Right ventricle myocardium superior (tissue), 1 donor: ENCODE results near the gene YWHAG. TPM values are rescaled to one million over a fixed set of nuclear protein-coding genes. Genes with fewer than 3 reads are reported as not detected.
"Not testable (repeated sequence)": the region's sequence is repeated elsewhere in the genome, so short reads cannot be mapped to it uniquely, and the experiment has no call there.

Source experiments
- ATAC-seq: fragments of 200-7000 bp; cut with Tn5 transposase; one replicate; pipeline ENCODE4 v1.9.1; 2020; ENCODE audit warnings: mild to moderate bottlenecking; ENCODE audit not compliant: poor library complexity
- DNase-seq: peaks from one replicate; pipeline ENCODE4 v3.0.0-alpha.2; 2020
- intact Hi-C: fragments of 100-400 bp; cut with DNase I; formaldehyde crosslinking; loops from one replicate; pipeline ENCODE4 v1.11.2; 2022
- total RNA-seq: library from RNA; stranded (reverse); fragmentation: NEBNext Ultra II Directional; extraction: Animal tissue kit (Norgen Biotek cat#: 25700); gene quantifications from one replicate; pipeline ENCODE4 v1.2.1, GENCODE V29; 2021
- donor health status: DM: no; HTN: yes; CAD: no; lungs with severe emphysema.

The YWHAG gene
- total RNA-seq, 1 donor from 2014 or later: 219 TPM

DNA sequence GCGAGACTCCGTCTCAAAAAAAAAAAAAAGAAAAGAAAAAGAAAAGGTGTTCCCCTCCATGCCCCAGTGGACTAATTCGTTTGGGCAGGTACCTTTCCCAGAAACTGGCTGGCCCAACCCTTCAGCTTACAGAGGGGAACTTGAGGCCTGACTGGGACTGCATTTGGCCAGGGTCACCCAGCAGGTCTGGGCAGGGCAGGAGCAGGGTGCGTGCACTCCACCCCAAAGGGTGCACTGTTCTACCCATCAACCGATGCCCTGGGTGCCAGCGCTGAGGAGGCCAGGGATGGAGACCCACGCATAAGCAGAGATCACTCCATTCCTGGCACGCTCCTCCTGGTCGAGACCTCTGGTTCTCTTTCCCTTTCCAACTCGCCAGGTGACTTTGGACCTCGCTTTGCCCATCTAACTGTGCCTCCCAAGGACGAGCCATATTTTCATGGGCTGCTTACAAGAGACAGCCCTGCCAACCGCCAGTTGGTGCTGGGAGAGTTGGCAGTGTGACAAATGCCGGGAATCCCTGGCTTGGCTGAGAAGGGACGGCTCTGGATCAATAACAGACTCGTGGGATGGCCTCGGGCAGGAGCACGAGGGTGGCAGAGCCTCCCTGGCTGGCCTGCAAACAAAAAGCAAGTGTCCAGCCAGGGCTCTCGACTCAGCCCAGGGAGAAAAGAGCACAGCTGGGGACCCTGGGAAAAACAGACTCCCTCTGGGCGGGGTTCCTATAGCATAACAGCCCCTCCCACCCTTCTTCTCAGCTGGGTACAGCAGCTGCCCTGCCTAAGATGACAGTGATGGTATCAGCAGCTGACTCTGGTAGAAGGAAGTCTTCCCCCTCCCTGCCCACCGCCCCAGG is 48.5 kb downstream of the YWHAG start:
- no peak for ATAC-seq
- DNase-seq: peak; percentile 30
- intact Hi-C loops: no loop called here

DNA sequence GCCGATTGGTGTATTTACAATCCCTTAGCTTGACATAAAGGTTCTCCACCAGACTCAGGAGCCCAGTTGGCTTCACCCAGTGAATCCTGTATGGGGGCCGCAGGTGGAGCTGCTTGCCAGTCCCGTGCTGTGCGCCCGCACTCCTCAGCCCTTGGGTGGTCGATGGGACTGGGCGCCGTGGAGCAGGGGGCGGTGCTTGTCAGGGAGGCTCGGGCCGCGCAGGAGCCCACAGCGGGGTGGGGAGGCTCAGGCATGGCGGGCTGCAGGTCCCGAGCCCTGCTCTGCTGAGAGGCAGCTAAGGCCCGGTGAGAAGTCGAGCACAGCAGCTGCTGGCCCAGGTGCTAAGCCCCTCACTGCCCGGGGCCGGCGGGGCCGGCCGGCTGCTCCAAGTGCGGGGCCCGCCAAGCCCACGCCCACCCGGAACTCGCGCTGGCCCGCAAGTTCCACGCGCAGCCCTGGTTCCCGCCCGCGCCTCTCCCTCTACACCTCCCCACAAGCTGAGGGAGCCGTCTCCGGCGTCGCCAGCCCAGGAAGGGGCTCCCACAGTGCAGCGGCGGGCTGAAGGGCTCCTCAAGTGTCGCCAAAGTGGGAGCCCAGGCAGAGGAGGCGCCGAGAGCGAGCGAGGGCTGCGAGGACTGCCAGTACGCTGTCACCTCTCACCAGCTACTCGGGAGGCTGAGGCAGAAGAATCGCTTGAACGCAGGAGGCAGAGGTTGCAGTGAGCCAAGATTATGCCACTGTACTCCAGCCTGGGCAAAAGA is 49.3 kb downstream of the YWHAG start:
- peak; percentile 39 for DNase-seq
- ATAC-seq, intact Hi-C loops: not testable (repeated sequence)

DNA sequence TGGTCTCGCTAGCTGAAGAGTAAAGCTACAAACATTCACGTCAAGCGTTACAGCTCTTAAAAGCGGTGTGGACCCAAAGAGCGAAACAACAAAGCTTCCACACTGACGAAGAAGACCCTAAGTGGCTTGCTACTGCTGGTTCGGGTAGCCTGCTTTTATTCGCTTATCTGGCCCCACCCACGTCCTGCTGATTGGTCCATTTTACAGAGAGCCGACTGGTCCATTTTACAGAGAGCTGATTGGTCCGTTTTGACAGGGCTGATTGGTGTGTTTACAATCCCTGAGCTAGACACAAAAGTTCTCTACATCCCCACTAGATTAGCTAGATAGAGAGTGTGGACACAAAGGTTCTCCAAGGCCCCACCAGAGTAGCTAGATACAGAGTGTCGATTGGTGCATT is 49.9 kb downstream of the YWHAG start:
- ATAC-seq, intact Hi-C loops: not testable (repeated sequence)
- DNase-seq: peak; percentile 9

DNA sequence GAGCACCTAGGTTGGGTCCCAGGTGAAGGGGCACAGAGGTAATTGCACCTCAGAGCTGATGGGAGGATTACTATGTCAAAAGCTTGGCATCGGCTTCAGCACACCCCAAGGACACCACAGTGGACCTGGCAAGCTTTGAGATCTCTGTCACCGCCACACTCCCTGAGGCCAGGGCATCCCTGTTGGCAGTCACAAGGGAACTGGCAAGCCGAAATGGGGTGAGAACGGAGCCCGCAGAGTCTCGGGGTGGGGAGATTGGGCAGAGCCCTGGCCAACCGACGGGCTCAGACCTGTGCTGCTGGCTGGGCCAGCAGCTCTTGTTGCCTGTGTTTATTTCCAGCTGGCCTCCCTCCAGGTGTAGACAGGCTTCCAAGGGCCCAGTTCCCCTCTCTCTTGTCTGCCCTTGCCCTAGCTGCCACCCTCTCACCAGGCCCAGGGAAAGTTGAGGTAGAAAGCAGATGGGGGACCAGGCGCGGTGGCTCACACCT is 53.9 kb downstream of the YWHAG start:
- DNase-seq (peak; percentile 87), ATAC-seq (peak; percentile 62)
- intact Hi-C loops: no loop called here

DNA sequence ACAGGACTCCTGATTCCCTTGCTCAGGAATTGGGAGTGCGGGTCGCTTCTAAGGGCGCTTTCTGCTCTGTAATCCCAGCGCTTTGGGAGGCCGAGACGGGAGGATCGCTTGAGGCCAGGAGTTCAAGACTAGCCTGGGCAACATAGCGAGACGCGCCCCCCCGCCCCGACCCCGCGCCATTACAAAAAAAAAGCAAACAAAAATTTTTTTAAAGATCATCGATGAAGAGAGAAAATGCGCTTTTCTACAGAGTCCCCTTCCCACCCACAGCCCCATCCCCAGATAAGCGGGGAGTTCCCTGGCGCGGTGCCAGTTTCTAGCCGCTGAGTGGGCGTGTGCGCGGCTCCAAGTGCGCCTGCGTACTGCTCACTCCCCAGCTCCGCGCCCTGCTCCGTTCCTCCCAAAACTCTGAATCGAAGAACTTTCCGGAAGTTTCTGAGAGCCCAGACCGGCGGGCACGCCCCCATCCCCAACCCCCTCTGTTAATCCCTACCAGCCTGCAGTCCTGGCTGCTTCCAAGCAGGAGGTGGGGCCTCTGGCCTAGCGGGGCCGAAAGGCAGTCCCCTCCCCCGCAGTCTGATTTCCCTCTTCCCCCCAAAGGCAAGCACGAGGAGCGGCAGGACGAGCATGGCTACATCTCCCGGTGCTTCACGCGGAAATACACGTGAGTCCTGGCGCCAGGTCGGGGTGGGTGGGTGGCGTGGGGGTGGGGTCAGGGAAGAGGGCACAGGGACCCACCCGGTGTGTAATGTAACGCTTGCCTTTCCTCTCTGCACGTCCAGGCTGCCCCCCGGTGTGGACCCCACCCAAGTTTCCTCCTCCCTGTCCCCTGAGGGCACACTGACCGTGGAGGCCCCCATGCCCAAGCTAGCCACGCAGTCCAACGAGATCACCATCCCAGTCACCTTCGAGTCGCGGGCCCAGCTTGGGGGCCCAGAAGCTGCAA is 55.3 kb downstream of the YWHAG start:
- DNase-seq: peak; percentile 92
- peak; percentile 69 for ATAC-seq
- intact Hi-C loops: no loop called here

DNA sequence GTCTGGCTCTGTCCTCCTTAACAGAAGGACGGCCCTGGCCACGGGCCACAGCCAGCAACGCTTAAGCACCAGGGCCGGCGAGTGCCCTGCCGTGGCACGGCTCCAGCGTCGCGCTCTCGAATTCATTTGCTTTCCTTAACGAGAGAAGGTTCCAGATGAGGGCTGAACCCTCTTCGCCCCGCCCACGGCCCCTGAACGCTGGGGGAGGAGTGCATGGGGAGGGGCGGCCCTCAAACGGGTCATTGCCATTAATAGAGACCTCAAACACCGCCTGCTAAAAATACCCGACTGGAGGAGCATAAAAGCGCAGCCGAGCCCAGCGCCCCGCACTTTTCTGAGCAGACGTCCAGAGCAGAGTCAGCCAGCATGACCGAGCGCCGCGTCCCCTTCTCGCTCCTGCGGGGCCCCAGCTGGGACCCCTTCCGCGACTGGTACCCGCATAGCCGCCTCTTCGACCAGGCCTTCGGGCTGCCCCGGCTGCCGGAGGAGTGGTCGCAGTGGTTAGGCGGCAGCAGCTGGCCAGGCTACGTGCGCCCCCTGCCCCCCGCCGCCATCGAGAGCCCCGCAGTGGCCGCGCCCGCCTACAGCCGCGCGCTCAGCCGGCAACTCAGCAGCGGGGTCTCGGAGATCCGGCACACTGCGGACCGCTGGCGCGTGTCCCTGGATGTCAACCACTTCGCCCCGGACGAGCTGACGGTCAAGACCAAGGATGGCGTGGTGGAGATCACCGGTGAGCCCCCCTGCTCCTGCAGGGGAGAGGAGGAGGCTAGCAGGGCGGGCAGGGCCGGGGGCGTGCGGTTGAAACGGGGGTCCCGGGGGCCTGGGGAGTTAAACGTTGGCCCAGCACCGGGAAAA is 56.2 kb downstream of the YWHAG start, which contains the start of gene HSPB1:
Gene HSPB1 (plus strand): TSS at position 327 of the 855 bp plus-strand sequence. CDS start 40 bp downstream, at position 367.
- DNase-seq (peak; percentile 97), ATAC-seq (peak; percentile 84)
- intact Hi-C loops: no loop called here

DNA sequence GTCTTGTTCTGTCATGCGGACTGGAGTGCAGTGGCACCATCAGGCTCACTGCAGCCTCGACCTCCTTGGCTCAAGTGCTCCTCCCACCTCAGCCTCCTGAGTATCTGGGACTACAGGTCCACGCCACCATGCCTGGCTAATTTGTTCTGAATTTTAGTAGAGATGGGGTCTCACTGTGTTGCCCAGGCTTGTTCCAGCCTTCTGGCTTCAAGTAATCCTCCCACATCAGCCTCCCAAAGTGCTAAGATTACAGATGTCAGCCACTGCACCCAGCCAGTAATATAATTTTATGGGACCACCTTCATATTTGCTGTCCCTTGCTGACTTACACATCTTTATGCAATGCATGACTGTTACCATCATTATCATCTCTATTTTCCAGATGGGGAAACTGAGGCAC is 57.8 kb downstream of the YWHAG start:
- intact Hi-C loops: no loop called here
- ATAC-seq (no peak), DNase-seq (no peak)

DNA sequence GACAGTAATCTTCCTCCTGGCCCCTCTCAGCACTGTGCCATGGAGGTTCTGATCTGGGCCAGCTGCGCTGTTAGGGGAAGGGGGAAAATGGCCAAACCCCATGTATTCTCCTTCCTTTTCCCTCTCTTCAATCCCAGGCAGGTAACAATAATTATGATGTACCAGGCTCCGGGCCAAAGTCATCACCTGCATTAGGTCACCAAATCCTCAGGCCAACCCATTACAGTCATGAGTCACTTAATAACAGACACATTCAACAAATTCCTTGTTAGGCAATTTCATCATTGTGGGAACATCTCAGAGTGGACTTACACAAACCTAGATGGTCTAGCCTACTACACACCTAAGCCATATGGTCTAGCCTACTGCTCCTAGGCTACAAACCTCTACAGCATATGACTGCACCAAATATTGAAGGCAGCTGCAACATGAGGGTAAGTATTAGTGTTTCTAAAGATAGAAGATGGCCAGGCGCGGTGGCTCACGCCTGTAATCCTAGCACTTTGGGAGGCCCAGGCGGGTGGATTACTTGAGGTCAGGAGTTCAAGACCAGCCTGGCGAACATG is 58.5 kb downstream of the YWHAG start:
- DNase-seq: no peak
- intact Hi-C loops: no loop called here
- no peak for ATAC-seq

DNA sequence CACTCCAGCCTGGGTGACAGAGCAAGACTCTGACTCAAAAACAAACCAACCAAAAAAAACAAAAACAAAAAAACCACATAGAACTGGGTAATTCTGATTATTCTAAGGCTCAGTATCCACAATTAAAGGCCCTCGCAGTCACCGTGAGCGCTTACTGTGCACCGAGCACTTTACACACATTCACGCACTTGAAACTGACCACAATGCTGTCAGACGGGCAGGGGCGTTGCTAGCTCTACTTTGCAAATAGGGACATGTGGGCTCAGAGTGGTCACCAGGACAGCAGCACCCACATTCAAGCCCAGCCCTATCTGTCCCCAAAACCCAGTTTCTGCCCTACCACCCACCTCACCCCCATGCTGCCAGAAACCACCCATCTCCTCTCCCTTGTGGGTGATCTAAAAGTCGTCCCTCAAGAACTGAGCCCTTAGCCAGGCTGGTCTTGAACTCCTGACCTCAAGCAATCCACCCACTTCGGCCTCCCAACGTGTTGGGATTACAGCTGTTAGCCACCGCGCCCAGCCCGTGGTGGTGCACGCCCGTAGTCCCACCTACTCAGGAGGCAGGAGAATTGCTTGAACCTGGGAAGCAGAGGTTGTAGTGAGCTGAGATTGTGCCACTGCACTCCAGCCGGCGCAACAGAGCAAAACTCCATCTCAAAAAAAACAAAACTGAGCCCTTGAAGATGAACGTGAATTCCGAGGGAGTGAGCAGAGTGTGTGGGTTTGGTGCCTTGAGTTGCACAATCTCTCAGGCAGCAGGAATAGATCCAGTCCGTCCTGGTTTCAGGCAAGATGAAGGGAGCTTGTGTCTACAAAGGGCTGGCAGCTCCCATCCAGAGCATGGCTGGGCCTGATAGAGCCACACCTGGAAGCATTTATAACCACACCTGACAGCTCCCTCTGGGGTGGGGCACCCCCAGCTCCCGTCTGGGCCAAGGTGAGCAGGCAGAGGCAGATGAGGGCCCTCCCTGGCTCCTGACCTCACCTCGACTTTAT is 61.7 kb downstream of the YWHAG start:
- intact Hi-C loops: no loop called here
- ATAC-seq: peak; percentile 8
- no peak for DNase-seq

DNA sequence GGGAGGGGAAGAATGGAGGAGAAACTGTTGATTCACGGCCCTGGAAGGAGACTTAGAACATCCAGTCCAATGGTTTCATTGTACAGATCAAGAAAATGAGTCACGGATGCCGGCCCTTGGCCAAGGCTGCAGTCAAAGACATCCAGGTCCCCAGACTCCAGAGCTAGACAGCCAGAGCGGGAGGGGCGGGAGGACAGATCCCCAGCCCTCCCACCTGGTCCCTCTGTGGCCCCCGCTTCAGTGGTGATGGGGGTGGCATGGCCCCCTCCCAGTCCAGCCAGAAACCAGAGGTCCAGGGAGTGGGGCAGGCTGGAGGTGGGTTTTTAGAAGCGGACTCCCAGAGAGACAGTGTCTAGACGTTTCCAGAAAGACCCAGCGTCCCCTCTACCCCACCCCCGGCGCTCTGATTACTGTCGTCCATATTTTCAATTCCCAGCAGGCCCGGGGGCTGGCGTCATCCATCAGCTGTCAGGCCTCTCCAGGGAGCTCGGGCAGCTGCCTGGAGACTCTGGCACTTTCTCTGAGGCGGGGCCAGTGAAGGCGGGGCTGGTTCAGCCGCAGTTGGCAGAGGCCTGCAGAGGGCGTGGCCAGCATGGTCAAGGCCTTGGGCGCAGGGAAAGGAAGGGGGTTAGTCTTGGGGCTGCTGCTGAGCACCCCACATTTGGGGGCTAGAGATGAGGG is 64.3 kb downstream of the YWHAG start:
- intact Hi-C loops: no loop called here

DNA sequence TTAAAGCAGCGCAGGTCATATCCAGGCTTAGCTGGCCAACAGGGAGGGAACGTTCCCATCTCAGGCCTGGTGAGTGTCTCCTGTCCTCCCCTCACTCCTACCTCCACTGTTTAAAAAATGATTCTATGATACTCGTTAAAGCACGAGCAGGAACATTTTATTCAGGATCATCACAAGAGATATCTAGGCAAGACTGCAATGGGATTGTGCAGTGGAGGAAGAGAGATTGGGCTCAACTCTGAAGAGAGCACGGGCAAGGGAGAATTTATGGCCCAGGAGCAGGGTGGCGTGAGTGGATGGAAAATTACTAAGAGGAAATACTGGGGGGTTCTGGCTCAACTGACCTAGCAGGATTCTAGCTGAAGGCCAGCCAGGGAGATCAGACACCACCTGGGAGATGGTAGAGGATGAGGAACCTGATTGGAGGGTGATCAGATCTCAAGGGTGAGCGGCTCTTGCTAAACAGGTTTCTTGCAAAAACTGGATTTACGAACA is 65.3 kb downstream of the YWHAG start:
- intact Hi-C loops: no loop called here
- ATAC-seq (no peak), DNase-seq (no peak)

More for the DNA sequence above, 64.3 kb downstream of the YWHAG start:
- DNase-seq (peak; percentile 98), ATAC-seq (peak; percentile 89)

DNA sequence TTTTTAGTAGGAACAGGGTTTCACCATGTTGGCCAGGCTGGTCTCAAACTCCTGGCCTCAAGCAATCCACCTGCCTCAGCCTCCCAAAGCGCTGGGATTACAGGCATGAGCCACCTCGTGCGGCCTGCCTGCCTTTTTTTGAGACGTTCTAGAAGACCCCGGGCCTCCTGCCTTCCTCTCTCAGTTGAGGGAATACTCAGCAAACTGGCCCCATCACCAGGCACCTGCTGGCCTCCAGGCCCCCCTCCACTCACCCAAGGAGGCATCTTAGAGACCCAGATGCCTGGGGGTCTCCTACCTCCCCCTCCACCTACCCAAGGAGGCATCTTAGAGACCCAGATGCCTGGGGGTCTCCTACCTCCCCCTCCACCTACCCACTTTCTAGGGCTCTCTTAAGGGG is 65.9 kb downstream of the YWHAG start:
- intact Hi-C loops, ATAC-seq, DNase-seq: not testable (repeated sequence)

DNA sequence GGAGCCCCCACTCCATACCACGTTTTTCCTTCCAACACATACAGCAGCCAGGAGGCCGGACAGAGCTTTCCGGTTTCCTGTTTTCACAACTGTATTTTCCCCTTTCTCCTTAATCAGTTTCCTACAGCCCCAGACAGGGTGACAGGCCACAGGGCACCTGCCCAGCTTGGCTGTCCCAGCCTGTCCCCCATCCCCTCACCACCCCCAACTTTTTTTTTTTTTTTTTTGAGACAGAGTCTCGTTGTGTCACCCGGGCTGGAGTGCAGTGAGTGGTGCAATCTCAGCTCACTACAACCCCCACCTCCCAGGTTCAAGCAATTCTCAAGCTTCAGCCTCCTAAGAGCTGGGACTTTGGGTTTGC is 66.6 kb downstream of the YWHAG start:
- ATAC-seq (peak; percentile 14), DNase-seq (no peak)
- intact Hi-C loops: no loop called here

DNA sequence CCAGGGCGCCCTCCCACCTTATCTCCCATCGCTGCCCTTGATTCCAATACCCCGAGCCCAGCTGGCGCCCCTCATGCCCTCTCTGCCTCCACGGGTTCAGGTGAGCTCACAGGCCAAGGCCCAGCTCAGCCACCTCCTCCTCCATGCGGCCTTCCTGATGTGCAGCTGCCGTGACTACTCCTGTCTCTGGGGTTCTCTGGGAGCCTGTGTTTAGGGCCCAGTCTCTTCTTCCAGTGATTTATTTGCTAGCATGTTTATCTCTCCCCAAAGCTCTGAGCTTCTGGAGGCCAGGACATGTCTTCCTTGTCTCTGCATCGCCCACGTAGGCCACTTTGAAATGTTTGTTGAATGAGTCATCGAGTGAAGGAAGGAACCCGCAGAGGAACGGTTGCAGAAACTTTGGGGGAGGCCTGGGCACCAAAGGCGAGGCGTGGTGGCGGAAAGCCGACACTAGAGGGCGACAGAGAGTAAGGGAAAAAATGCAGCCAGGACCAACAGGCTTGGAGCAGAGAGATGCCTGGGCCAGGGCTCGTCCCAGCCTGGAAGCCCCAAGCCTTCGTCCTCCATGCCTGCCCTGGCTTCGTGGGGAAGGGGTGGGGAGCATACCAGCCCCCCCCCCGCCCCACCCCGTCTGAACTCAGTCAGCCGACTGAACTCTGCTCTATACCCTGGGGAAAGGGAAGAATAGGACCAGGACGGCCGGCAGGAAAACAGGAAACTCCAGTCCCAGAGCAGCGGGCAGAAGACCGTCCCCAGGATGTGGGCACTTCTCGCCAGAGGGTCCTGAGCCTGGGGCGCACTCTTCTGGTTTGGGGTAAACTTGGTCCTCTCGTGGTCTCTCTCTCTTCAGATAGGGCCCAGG is 67.2 kb downstream of the YWHAG start:
- intact Hi-C loops: loop anchor here (1.0 kb wide), 1 partner anchor 23 kb away; no protein-coding TSS in a partner anchor
- ATAC-seq (peak; percentile 74), DNase-seq (peak; percentile 94)
